ENCODE data around the gene ISCA2.

Gene ISCA2

GRCh38 chr14:74518221-74518620 lies 24.7 kb downstream of the ISCA2 start:
- no peaks in the 10 kb centered on the region for H4K20me1 ChIP-seq (ENCODE audit: insufficient read depth, low read length)
- no peak for DNase-seq
- H3K9me3 ChIP-seq (replicated peaks; ENCODE audit: insufficient read depth, low read length) = no peaks in the 10 kb centered on the region
- no peak overlapping the region for H3K27ac ChIP-seq (ENCODE audit: low read length)
- H3K9me2 ChIP-seq (replicated peaks; ENCODE audit: insufficient read depth, low read length) = no peaks in the 10 kb centered on the region
- no peak overlapping the region for H2AFZ ChIP-seq (ENCODE audit: low read length)
- no peaks in the 10 kb centered on the region for H3K79me2 ChIP-seq (ENCODE audit: low read length)
- H3K4me1 ChIP-seq (ENCODE audit: low read length) = no peaks in the 10 kb centered on the region
- no peak overlapping the region for H3K4me2 ChIP-seq (ENCODE audit: low read depth, low read length)
- no peak for TF ChIP-seq EZH2phosphoT487 (IDR thresholded peaks at IDR 0.05; ENCODE audit: low read length)
- no peak for TF ChIP-seq EZH2 (optimal IDR thresholded peaks at IDR 0.05; ENCODE audit: low read depth, low read length)
- no peak for TF ChIP-seq CTCF (IDR thresholded peaks at IDR 0.05; ENCODE audit: low read length)
- no peak overlapping the region for H3K9ac ChIP-seq (ENCODE audit: low read length)
- no peaks in the 10 kb centered on the region for H3F3A ChIP-seq (ENCODE audit: insufficient read depth, low read length)
- H3K4me3 ChIP-seq (ENCODE audit: low read length) = no peak overlapping the region
- peaks cover 57% of the 10 kb centered on the region for H3K27me3 ChIP-seq (replicated peaks; ENCODE audit: insufficient read depth, low read length)
- no peaks in the 10 kb centered on the region for H3K36me3 ChIP-seq (replicated peaks; ENCODE audit: insufficient read depth, low read length)

GRCh38 chr14:74519316-74520074 lies 25.9 kb downstream of the ISCA2 start:
- no peaks in the 10 kb centered on the region for H3K9me2 ChIP-seq (replicated peaks; ENCODE audit: insufficient read depth, low read length)
- H3K36me3 ChIP-seq (replicated peaks; ENCODE audit: insufficient read depth, low read length) = no peaks in the 10 kb centered on the region
- H3K79me2 ChIP-seq (ENCODE audit: low read length) = no peaks in the 10 kb centered on the region
- H3K27ac ChIP-seq (ENCODE audit: low read length) = no peak overlapping the region
- H4K20me1 ChIP-seq (ENCODE audit: insufficient read depth, low read length) = no peaks in the 10 kb centered on the region
- no peaks in the 10 kb centered on the region for H3K4me1 ChIP-seq (ENCODE audit: low read length)
- H3K4me3 ChIP-seq (ENCODE audit: low read length) = no peak overlapping the region
- no peak overlapping the region for H2AFZ ChIP-seq (ENCODE audit: low read length)
- peaks cover 55% of the 10 kb centered on the region for H3K27me3 ChIP-seq (replicated peaks; ENCODE audit: insufficient read depth, low read length)
- H3K4me2 ChIP-seq (ENCODE audit: low read depth, low read length) = no peak overlapping the region
- no peak for TF ChIP-seq EZH2phosphoT487 (IDR thresholded peaks at IDR 0.05; ENCODE audit: low read length)
- TF ChIP-seq CTCF (IDR thresholded peaks at IDR 0.05; ENCODE audit: low read length) = no peak
- TF ChIP-seq EZH2 (optimal IDR thresholded peaks at IDR 0.05; ENCODE audit: low read depth, low read length) = no peak
- H3K9ac ChIP-seq (ENCODE audit: low read length) = no peak overlapping the region
- DNase-seq = no peak
- no peaks in the 10 kb centered on the region for H3F3A ChIP-seq (ENCODE audit: insufficient read depth, low read length)
- no peaks in the 10 kb centered on the region for H3K9me3 ChIP-seq (replicated peaks; ENCODE audit: insufficient read depth, low read length)

- Histone ChIP-seq H3K9me2 (replicated peaks; ENCODE audit: insufficient read depth, low read length) (no peaks in the 10 kb centered on the region), H3K9ac (ENCODE audit: low read length) (no peak overlapping the region), H3K4me1 (ENCODE audit: low read length) (peaks cover 15% of the 10 kb centered on the region), H3K27me3 (replicated peaks; ENCODE audit: insufficient read depth, low read length) (peaks cover 43% of the 10 kb centered on the region), H3K9me3 (replicated peaks; ENCODE audit: insufficient read depth, low read length) (no peaks in the 10 kb centered on the region), H3K79me2 (ENCODE audit: low read length) (no peaks in the 10 kb centered on the region), H4K20me1 (ENCODE audit: insufficient read depth, low read length) (no peaks in the 10 kb centered on the region), H3K27ac (ENCODE audit: low read length) (no peak overlapping the region), H3K4me2 (ENCODE audit: low read depth, low read length) (no peak overlapping the region), H3F3A (ENCODE audit: insufficient read depth, low read length) (no peaks in the 10 kb centered on the region), H3K36me3 (replicated peaks; ENCODE audit: insufficient read depth, low read length) (no peaks in the 10 kb centered on the region), H2AFZ (ENCODE audit: low read length) (no peak overlapping the region), H3K4me3 (ENCODE audit: low read length) (no peak overlapping the region)
- TF ChIP-seq CTCF (IDR thresholded peaks at IDR 0.05; ENCODE audit: low read length) (no peak), EZH2phosphoT487 (IDR thresholded peaks at IDR 0.05; ENCODE audit: low read length) (no peak), EZH2 (optimal IDR thresholded peaks at IDR 0.05; ENCODE audit: low read depth, low read length) (no peak)
- DNase-seq = no peak
Observed at GRCh38 chr14:74521756-74522155, 28.2 kb downstream of the ISCA2 start.
